ENCODE results near the gene DCBLD2.
"Not testable (repeated sequence)": the region's sequence is repeated elsewhere in the genome, so short reads cannot be mapped to it uniquely, and the experiment has no call there.

GRCh38 chr3:98882614-98883333 lies 18.7 kb downstream of the DCBLD2 start:
- TF ChIP-seq EP300 (IDR thresholded peaks at IDR 0.05): not testable (repeated sequence)
- TF ChIP-seq, protein P1, sequence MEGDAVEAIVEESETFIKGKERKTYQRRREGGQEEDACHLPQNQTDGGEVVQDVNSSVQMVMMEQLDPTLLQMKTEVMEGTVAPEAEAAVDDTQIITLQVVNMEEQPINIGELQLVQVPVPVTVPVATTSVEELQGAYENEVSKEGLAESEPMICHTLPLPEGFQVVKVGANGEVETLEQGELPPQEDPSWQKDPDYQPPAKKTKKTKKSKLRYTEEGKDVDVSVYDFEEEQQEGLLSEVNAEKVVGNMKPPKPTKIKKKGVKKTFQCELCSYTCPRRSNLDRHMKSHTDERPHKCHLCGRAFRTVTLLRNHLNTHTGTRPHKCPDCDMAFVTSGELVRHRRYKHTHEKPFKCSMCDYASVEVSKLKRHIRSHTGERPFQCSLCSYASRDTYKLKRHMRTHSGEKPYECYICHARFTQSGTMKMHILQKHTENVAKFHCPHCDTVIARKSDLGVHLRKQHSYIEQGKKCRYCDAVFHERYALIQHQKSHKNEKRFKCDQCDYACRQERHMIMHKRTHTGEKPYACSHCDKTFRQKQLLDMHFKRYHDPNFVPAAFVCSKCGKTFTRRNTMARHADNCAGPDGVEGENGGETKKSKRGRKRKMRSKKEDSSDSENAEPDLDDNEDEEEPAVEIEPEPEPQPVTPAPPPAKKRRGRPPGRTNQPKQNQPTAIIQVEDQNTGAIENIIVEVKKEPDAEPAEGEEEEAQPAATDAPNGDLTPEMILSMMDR (IDR thresholded peaks at IDR 0.05): not testable (repeated sequence)
